Prostate gland (tissue), 2 donors: ENCODE measurements around the gene DNAH6.

ENCODE experiments used
- POLR2A ChIP-seq: fragments of 450-650 bp; IDR thresholded peaks from one replicate; pipeline ENCODE4 v1.6.1; 2016; ENCODE audit warnings: antibody characterized with exemption, mild to moderate bottlenecking
- POLR2AphosphoS5 ChIP-seq: sonication (generic); formaldehyde crosslinking; IDR thresholded peaks from one replicate; pipeline ENCODE4 v1.6.1; 2017; ENCODE audit warnings: antibody characterized with exemption
- TF ChIP-seq, protein P1 (sequence below), 4 experiments: fragments of 200-600 bp in 2 of 4; fragments of 450-650 bp in 2 of 4; sonication (generic) in 2 of 4; IDR thresholded peaks; 1 replicate in 3 of 4; 2 replicates in 1 of 4; pipeline ENCODE4 v1.5.1; 2016 to 2019; ENCODE audit warnings: antibody characterized with exemption in 4 of 4, mild to moderate bottlenecking in 2 of 4, moderate library complexity in 2 of 4

DNA sequence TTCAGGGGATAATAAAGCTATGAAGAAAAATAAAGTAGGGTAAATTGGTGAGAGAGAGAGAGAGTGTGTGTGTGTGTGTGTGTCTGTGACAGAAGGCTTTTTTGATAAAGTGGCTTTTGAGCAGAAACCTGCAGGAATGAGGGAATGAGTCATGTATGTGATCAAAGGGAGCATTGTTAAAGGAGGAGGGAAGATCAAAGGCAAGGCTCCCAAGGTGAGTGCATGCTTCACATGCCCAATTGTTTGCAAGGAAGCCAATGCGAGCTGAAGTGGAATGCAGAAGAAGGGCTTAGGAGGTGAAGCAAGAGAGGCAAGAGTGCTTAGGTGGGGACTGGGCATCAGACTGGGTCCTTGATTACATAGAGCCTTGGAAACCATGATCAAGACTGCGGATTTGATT lies 96.8 kb downstream of the DNAH6 start:
- TF ChIP-seq, protein P1, sequence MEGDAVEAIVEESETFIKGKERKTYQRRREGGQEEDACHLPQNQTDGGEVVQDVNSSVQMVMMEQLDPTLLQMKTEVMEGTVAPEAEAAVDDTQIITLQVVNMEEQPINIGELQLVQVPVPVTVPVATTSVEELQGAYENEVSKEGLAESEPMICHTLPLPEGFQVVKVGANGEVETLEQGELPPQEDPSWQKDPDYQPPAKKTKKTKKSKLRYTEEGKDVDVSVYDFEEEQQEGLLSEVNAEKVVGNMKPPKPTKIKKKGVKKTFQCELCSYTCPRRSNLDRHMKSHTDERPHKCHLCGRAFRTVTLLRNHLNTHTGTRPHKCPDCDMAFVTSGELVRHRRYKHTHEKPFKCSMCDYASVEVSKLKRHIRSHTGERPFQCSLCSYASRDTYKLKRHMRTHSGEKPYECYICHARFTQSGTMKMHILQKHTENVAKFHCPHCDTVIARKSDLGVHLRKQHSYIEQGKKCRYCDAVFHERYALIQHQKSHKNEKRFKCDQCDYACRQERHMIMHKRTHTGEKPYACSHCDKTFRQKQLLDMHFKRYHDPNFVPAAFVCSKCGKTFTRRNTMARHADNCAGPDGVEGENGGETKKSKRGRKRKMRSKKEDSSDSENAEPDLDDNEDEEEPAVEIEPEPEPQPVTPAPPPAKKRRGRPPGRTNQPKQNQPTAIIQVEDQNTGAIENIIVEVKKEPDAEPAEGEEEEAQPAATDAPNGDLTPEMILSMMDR (IDR thresholded peaks at IDR 0.05) = no peak
- TF ChIP-seq POLR2A (no peak), POLR2AphosphoS5 (no peak)
